ENCODE data around the gene AAGAB.

The AAGAB gene

GRCh38 chr15:67175643-67176071 is 78.8 kb downstream of the AAGAB start:
- no peak overlapping the region for H3K4me3 ChIP-seq (ENCODE audit: control insufficient read depth, low read depth, low read length)
- no peak for TF ChIP-seq CTCF (conservative IDR thresholded peaks at IDR 0.05; ENCODE audit: control insufficient read depth, insufficient read depth, low read depth, low read length)
- peak; percentile 54 for DNase-seq (ENCODE audit: low read depth)

- H3K4me3 ChIP-seq (ENCODE audit: control insufficient read depth, low read depth, low read length), result no peak overlapping the region
- DNase-seq (ENCODE audit: low read depth), result no peak
Measured at GRCh38 chr15:67174864-67175573, 79.4 kb downstream of the AAGAB start.

GRCh38 chr15:67174446-67174845 is 80.0 kb downstream of the AAGAB start:
- H3K4me3 ChIP-seq (ENCODE audit: control insufficient read depth, low read depth, low read length), result no peak overlapping the region
- DNase-seq (ENCODE audit: low read depth), result no peak

More at GRCh38 chr15:67174864-67175573, 79.4 kb downstream of the AAGAB start:
- TF ChIP-seq CTCF (conservative IDR thresholded peaks at IDR 0.05; ENCODE audit: control insufficient read depth, insufficient read depth, low read depth, low read length), result no peak

GRCh38 chr15:67173786-67174185 is 80.7 kb downstream of the AAGAB start:
- TF ChIP-seq CTCF (conservative IDR thresholded peaks at IDR 0.05; ENCODE audit: control insufficient read depth, insufficient read depth, low read depth, low read length), result no peak
- H3K4me3 ChIP-seq (ENCODE audit: control insufficient read depth, low read depth, low read length), result no peak overlapping the region
- DNase-seq (ENCODE audit: low read depth), result no peak

More at GRCh38 chr15:67174446-67174845, 80.0 kb downstream of the AAGAB start:
- TF ChIP-seq CTCF (conservative IDR thresholded peaks at IDR 0.05; ENCODE audit: control insufficient read depth, insufficient read depth, low read depth, low read length), result no peak

GRCh38 chr15:67173005-67173404 is 81.5 kb downstream of the AAGAB start:
- DNase-seq (ENCODE audit: low read depth), result no peak
- no peak for TF ChIP-seq CTCF (conservative IDR thresholded peaks at IDR 0.05; ENCODE audit: control insufficient read depth, insufficient read depth, low read depth, low read length)
- H3K4me3 ChIP-seq (ENCODE audit: control insufficient read depth, low read depth, low read length), result no peak overlapping the region

GRCh38 chr15:67172172-67172571 is 82.3 kb downstream of the AAGAB start:
- no peak for TF ChIP-seq CTCF (conservative IDR thresholded peaks at IDR 0.05; ENCODE audit: control insufficient read depth, insufficient read depth, low read depth, low read length)
- no peak overlapping the region for H3K4me3 ChIP-seq (ENCODE audit: control insufficient read depth, low read depth, low read length)
- DNase-seq (ENCODE audit: low read depth), result peak; percentile 49

Measured in fibroblast of mammary gland (primary cell).